Neural progenitor cell (in vitro differentiated cells): ENCODE measurements around the gene DLGAP4. TPM values are rescaled to one million over a fixed set of nuclear protein-coding genes. Genes with fewer than 3 reads are reported as not detected.

ENCODE experiments used
- DNase-seq: peaks from one replicate; pipeline ENCODE4 v3.0.0-alpha.2; 2016; ENCODE audit warnings: low spot score
- H2AFZ ChIP-seq: fragments of 200-600 bp; sonication (generic); replicated peaks from 2 replicates; pipeline ENCODE4 v1.6.1; 2016; ENCODE audit warnings: antibody characterized with exemption
- H3F3A ChIP-seq: fragments of 200-600 bp; sonication (generic); 2 replicates; pipeline ENCODE4 v1.6.1; 2016; ENCODE audit warnings: antibody characterized with exemption, low read depth
- H3K27ac ChIP-seq: fragments of 200-600 bp; sonication (generic); 2 replicates; pipeline ENCODE4 v1.5.1; 2016; ENCODE audit warnings: mild to moderate bottlenecking
- H3K27me3 ChIP-seq: fragments of 200-600 bp; sonication (generic); 2 replicates; pipeline ENCODE4 v1.6.1; 2016; ENCODE audit warnings: mild to moderate bottlenecking, moderate library complexity
- H3K36me3 ChIP-seq: fragments of 200-600 bp; sonication (generic); 2 replicates; pipeline ENCODE4 v1.5.1; 2016
- H3K4me1 ChIP-seq: fragments of 200-600 bp; sonication (generic); 2 replicates; pipeline ENCODE4 v1.6.1; 2016; ENCODE audit warnings: mixed run types
- H3K4me2 ChIP-seq: fragments of 200-600 bp; sonication (generic); 2 replicates; pipeline ENCODE4 v1.6.1; 2016
- H3K4me3 ChIP-seq: fragments of 200-600 bp; sonication (generic); 2 replicates; pipeline ENCODE4 v1.5.1; 2016
- H3K79me2 ChIP-seq: fragments of 200-600 bp; sonication (generic); 2 replicates; pipeline ENCODE4 v1.6.1; 2016; ENCODE audit warnings: low read depth
- H3K9ac ChIP-seq: fragments of 200-600 bp; sonication (generic); 2 replicates; pipeline ENCODE4 v1.6.1; 2016
- H3K9me3 ChIP-seq: fragments of 200-600 bp; sonication (generic); 2 replicates; pipeline ENCODE4 v1.5.1; 2016; ENCODE audit warnings: low read depth
- H4K20me1 ChIP-seq: fragments of 200-600 bp; sonication (generic); 2 replicates; pipeline ENCODE4 v1.6.1; 2016; ENCODE audit warnings: low read depth
- H3K27ac Mint-ChIP-seq: 3 replicates; pipeline ENCODE4 v1.8.0; 2021; ENCODE audit warnings: mixed read lengths
- H3K27me3 Mint-ChIP-seq: 2 replicates; pipeline ENCODE4 v1.8.0; 2022; ENCODE audit warnings: low read depth, mild to moderate bottlenecking, inconsistent platforms, moderate library complexity, mixed read lengths; ENCODE audit not compliant: insufficient read depth
- H3K36me3 Mint-ChIP-seq: 3 replicates; pipeline ENCODE4 v1.8.0; 2021; ENCODE audit warnings: mixed read lengths
- H3K4me1 Mint-ChIP-seq: 3 replicates; pipeline ENCODE4 v1.8.0; 2021; ENCODE audit warnings: mixed read lengths
- H3K4me3 Mint-ChIP-seq: 3 replicates; pipeline ENCODE4 v1.8.0; 2021; ENCODE audit warnings: mild to moderate bottlenecking, moderate library complexity, mixed read lengths
- H3K9me3 Mint-ChIP-seq: 3 replicates; pipeline ENCODE4 v1.8.0; 2020; ENCODE audit warnings: mixed read lengths
- EZH2 ChIP-seq: fragments of 200-600 bp; sonication (generic); IDR thresholded peaks from 2 replicates; pipeline ENCODE4 v1.6.1; 2017; ENCODE audit warnings: antibody characterized with exemption, mild to moderate bottlenecking, moderate library complexity
- EZH2phosphoT487 ChIP-seq: fragments of 200-600 bp; sonication (generic); IDR thresholded peaks from 2 replicates; pipeline ENCODE4 v1.6.1; 2017; ENCODE audit warnings: antibody characterized with exemption
- total RNA-seq: library from RNA; depleted of rRNA; stranded (reverse); fragments of >200 nt; gene quantifications from 2 replicates; pipeline ENCODE4 v1.2.3, GENCODE V29; 2015; ENCODE audit warnings: low replicate concordance
- TF ChIP-seq, protein P1 (sequence below): fragments of 200-600 bp; sonication (generic); IDR thresholded peaks from 2 replicates; pipeline ENCODE4 v1.5.1; 2017; ENCODE audit warnings: antibody characterized with exemption, mild to moderate bottlenecking

DLGAP4 gene
- total RNA-seq, 1 donor from 2014 or later = 21.7 TPM

DNA sequence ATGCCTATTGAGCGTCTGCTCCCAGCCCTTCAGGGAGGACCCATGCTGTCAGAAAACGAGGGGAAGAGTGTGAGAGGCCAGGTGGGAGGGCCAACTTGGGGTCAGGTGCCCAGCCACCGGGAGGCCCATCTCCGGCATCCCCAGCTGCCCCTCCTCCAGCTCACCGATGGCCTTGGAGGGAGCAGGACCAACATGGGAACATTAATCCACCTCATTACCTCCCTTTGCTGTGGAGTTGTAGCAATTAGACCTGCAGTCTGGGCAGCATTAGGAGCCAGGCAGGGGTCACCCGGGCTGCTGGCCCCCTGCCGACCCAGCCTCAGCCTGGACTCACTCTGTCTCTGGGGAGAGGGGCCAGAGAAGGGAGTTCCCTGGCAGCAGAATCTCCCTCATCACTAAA is 25.1 kb downstream of the DLGAP4 start:
- no peak overlapping the region for H3K4me3 ChIP-seq
- no peak overlapping the region for H3K4me3 Mint-ChIP-seq
- no peaks in the 10 kb centered on the region for H3F3A ChIP-seq
- no peaks in the 10 kb centered on the region for H3K36me3 Mint-ChIP-seq
- no peak overlapping the region for H2AFZ ChIP-seq
- TF ChIP-seq EZH2phosphoT487 (no peak), EZH2 (no peak)
- TF ChIP-seq, protein P1, sequence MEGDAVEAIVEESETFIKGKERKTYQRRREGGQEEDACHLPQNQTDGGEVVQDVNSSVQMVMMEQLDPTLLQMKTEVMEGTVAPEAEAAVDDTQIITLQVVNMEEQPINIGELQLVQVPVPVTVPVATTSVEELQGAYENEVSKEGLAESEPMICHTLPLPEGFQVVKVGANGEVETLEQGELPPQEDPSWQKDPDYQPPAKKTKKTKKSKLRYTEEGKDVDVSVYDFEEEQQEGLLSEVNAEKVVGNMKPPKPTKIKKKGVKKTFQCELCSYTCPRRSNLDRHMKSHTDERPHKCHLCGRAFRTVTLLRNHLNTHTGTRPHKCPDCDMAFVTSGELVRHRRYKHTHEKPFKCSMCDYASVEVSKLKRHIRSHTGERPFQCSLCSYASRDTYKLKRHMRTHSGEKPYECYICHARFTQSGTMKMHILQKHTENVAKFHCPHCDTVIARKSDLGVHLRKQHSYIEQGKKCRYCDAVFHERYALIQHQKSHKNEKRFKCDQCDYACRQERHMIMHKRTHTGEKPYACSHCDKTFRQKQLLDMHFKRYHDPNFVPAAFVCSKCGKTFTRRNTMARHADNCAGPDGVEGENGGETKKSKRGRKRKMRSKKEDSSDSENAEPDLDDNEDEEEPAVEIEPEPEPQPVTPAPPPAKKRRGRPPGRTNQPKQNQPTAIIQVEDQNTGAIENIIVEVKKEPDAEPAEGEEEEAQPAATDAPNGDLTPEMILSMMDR = no peak
- H3K27me3 ChIP-seq = no peaks in the 10 kb centered on the region
- peaks cover 8% of the 10 kb centered on the region for H3K27me3 Mint-ChIP-seq
- H3K36me3 ChIP-seq = no peaks in the 10 kb centered on the region
- no peak overlapping the region for H3K27ac ChIP-seq
- H3K9me3 Mint-ChIP-seq = no peaks in the 10 kb centered on the region
- H3K27ac Mint-ChIP-seq = no peak overlapping the region
- H3K79me2 ChIP-seq = no peaks in the 10 kb centered on the region
- peaks cover 37% of the 10 kb centered on the region for H3K4me1 Mint-ChIP-seq
- peaks cover 10% of the 10 kb centered on the region for H3K4me1 ChIP-seq
- H3K4me2 ChIP-seq = peak overlapping the region; percentile 31
- peaks cover 4% of the 10 kb centered on the region for H4K20me1 ChIP-seq
- no peak for DNase-seq
- no peak overlapping the region for H3K9ac ChIP-seq
- H3K9me3 ChIP-seq = no peaks in the 10 kb centered on the region

DNA sequence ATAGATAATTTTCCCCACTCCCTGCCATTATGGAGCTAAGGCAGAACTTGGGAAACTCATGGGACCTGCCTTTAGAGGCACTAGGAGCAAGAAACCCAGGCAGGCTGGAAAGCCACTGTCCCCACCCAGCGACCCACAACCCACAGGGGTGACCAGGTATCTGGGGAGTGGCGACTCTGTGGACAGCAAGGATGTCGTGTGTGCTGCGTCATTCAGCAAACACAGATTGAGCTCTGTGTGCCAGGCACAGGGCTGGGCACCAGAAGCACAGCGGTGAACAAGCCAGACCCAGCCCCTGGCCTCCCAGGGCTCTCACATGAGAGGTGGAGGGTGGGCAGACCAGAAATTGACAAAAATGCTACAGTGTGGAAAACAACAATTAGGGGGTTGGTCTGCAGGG is 27.7 kb downstream of the DLGAP4 start:
- no peak overlapping the region for H3K4me2 ChIP-seq
- peaks cover 11% of the 10 kb centered on the region for H3K27me3 Mint-ChIP-seq

DNA sequence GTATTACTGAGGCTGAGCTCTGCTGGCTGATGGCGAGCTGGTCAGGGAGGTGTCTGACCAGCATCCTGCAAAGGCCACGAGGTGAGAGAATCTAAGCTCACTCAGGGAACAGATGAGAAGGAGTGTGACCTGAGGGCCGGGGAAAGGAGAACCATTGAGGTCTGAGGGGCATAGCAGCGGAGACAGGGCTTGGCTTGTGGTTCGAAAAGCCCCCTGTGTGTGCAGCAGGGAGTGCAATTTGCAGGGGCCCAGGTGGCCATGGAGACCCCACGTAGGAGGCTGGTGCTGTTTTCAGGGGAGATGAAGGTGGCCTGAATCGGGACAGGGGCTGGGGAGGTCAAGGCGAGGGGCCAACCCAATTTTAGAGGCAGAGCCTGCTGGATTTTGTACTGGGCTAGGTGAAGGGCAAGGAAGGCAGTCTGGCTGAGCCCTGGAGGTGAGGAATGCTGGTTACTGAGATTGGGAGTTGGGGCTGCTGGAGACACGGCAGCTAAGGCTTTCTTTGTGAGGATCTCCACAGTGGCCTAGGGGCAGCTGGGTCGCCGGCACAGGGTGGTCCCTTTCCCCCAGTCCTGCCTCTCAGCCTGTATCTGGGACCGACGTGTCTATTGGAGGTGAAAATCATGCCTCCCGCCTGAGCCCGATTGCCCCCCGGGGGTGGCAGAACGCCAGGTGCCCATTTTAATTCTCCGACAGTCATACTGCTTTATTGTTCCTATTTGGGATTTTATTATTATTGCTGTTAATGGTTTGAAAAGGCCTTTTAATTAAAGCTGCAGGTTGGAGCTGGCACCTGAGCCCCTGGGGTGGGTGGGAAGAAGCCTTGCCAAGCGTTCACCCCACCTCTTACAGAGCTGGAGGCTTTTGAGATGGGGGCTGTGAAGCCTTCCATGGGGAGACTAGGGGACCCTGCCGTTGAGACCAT is 28.4 kb downstream of the DLGAP4 start:
- H4K20me1 ChIP-seq = peaks cover 4% of the 10 kb centered on the region
- no peak overlapping the region for H3K9ac ChIP-seq
- no peaks in the 10 kb centered on the region for H3K36me3 ChIP-seq
- H3K27me3 ChIP-seq = no peaks in the 10 kb centered on the region
- DNase-seq = no peak
- H3K4me3 Mint-ChIP-seq = no peak overlapping the region
- no peaks in the 10 kb centered on the region for H3K36me3 Mint-ChIP-seq
- TF ChIP-seq EZH2phosphoT487 (no peak), EZH2 (no peak)
- TF ChIP-seq, protein P1 = no peak
- peak overlapping the region; percentile 53 for H3K27ac Mint-ChIP-seq
- H3K79me2 ChIP-seq = no peaks in the 10 kb centered on the region
- no peak overlapping the region for H3K27ac ChIP-seq
- H3K4me3 ChIP-seq = no peak overlapping the region
- no peaks in the 10 kb centered on the region for H3F3A ChIP-seq
- H3K9me3 Mint-ChIP-seq = no peaks in the 10 kb centered on the region
- peaks cover 41% of the 10 kb centered on the region for H3K4me1 Mint-ChIP-seq
- H3K4me2 ChIP-seq = no peak overlapping the region
- no peak overlapping the region for H2AFZ ChIP-seq
- no peaks in the 10 kb centered on the region for H3K9me3 ChIP-seq
- H3K27me3 Mint-ChIP-seq = peaks cover 11% of the 10 kb centered on the region
- peaks cover 10% of the 10 kb centered on the region for H3K4me1 ChIP-seq

More for the DNA sequence above, 27.7 kb downstream of the DLGAP4 start:
- no peak overlapping the region for H3K9ac ChIP-seq
- no peaks in the 10 kb centered on the region for H3K27me3 ChIP-seq
- H3K36me3 Mint-ChIP-seq = no peaks in the 10 kb centered on the region
- H3K4me3 Mint-ChIP-seq = no peak overlapping the region
- peaks cover 4% of the 10 kb centered on the region for H4K20me1 ChIP-seq
- H3K36me3 ChIP-seq = no peaks in the 10 kb centered on the region
- H3K27ac ChIP-seq = no peak overlapping the region
- H3K9me3 ChIP-seq = no peaks in the 10 kb centered on the region
- no peaks in the 10 kb centered on the region for H3K79me2 ChIP-seq
- no peak overlapping the region for H3K27ac Mint-ChIP-seq
- no peak overlapping the region for H2AFZ ChIP-seq
- no peak overlapping the region for H3K4me3 ChIP-seq
- no peak for DNase-seq
- no peaks in the 10 kb centered on the region for H3F3A ChIP-seq
- peaks cover 39% of the 10 kb centered on the region for H3K4me1 Mint-ChIP-seq
- no peaks in the 10 kb centered on the region for H3K9me3 Mint-ChIP-seq
- TF ChIP-seq, protein P1 = no peak
- TF ChIP-seq EZH2phosphoT487 = no peak
- no peak for TF ChIP-seq EZH2
- H3K4me1 ChIP-seq = peaks cover 10% of the 10 kb centered on the region
